Limb (tissue), 2 donors: ENCODE measurements around the gene TMIE.

Source experiments
- DNase-seq, 2 donors: peaks; one replicate each; pipeline ENCODE4 v3.0.0-alpha.2; 2016; ENCODE audit errors: extremely low spot score in 2 of 2

TMIE gene

DNA sequence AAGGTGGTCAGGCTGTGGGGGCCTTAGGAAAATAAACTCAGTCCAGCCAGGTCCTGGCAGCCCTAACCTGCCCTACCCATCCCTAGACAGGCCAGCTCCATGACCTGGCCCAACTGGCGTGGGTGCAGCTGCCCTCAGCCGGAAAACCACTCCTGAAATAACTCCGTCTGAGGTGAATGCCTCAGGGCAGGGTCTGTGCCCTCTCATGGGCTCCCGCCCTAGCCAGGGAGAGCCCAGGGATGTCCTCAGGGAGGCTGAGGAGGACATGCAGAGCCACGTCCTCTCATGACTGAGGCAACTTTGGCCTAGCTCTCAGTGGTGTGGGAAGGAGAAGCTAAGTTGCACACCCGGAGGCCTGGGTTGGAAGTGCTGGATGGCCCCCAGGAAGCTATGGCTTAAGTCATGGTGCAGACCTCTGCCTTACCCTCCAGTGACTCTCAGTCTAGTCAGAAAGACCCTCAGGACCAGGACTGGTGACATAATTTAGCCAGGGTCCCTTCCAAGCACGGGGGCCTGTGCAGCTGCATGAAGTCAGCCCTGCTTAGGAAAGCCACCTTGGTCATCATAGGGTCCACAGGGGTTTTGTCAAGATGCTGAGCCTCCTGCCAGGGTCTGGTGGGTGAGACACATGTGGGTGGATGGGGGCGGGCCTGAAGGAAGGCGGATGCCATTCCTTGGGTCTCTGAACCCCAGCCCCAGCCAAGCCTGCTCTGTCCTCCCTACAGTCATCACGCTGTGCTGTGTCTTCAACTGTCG, 7.4 kb downstream of the TMIE start:
- no peak for DNase-seq

DNA sequence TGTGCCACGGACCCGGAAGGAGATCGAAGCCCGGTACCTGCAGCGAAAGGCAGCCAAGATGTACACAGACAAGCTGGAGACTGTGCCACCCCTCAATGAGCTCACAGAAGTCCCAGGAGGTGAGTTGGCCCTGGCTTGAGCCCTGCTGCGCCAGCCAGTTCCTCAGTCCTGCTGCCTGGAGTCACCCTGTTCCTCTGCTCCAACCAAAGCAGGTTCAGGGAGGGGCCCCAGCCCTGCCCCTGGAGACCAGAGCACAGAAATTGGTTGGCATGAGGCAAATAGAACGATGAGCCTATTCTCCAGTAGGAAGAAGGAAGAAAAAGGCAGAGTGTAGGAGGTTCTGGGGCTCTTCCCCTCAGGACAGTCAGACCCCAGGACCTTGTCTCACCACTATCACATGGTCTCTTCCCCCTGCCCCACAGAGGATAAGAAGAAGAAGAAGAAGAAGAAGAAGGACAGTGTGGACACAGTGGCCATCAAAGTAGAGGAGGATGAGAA, 8.0 kb downstream of the TMIE start:
- DNase-seq = no peak

DNA sequence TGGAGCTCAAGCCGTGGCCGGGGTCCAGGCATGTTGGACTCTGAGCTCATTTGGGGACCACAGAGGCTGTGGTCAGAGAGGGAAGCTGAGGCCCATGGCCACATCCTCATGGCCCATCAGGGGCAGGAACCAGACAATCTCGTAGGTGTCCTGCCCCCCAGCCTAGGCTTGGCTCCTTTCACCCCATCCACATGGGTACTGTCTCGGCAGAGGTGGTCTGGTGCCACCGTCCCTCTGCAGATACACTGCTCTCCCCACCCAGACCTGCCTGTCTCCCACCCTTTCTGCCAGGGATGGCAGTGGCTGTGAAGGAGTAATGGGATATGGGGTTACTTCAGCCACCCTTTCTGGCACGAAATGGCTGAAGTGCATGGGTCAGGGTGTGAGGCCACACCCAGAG, 8.5 kb downstream of the TMIE start:
- no peak for DNase-seq

GRCh38 chr3:46710229-46710628, 9.0 kb downstream of the TMIE start:
- no peak for DNase-seq

GRCh38 chr3:46710671-46711295, 9.6 kb downstream of the TMIE start:
- DNase-seq = no peak

GRCh38 chr3:46711305-46711704, 10.1 kb downstream of the TMIE start:
- no peak for DNase-seq

- no peak for DNase-seq
Observed at GRCh38 chr3:46711760-46712159, 10.6 kb downstream of the TMIE start.

- DNase-seq = no peak
Observed at GRCh38 chr3:46712191-46713049, 11.2 kb downstream of the TMIE start.

- DNase-seq = no peak
Observed at GRCh38 chr3:46713050-46713897, 12.1 kb downstream of the TMIE start.

DNA sequence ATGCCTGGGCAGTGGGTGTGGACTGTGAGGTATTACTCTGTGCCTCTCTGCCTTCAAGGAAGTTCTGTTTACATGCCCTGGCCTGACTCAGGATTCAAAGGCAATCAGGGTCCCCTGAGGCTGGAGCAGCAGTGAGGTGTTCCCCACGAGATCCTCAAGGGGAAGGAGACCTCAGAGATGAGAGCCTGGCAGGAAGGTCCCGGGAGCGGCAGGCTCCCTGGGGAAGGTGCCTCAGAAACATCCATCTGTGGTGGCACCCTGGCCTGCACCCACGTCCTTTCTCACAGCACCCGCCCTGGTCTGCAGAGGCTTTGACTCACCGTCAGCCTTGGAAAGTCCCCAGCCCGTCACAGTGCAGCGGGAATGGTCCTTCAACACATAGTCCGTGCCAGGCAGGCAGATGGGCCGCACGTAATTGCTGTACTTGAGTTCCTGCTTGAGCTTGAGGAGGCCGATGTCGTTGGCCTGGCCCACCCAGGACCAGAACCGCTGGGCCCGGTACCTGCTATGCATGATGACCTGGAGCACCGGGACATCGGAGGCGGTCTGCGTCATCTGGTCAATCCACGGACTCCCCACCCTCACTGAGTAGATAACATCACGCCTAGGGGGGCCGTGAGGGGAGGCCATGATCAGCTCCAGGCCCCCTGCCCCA, 12.8 kb downstream of the TMIE start:
- DNase-seq = no peak

GRCh38 chr3:46714728-46715506, 13.7 kb downstream of the TMIE start:
- no peak for DNase-seq

GRCh38 chr3:46715507-46716175, 14.4 kb downstream of the TMIE start:
- no peak for DNase-seq

DNA sequence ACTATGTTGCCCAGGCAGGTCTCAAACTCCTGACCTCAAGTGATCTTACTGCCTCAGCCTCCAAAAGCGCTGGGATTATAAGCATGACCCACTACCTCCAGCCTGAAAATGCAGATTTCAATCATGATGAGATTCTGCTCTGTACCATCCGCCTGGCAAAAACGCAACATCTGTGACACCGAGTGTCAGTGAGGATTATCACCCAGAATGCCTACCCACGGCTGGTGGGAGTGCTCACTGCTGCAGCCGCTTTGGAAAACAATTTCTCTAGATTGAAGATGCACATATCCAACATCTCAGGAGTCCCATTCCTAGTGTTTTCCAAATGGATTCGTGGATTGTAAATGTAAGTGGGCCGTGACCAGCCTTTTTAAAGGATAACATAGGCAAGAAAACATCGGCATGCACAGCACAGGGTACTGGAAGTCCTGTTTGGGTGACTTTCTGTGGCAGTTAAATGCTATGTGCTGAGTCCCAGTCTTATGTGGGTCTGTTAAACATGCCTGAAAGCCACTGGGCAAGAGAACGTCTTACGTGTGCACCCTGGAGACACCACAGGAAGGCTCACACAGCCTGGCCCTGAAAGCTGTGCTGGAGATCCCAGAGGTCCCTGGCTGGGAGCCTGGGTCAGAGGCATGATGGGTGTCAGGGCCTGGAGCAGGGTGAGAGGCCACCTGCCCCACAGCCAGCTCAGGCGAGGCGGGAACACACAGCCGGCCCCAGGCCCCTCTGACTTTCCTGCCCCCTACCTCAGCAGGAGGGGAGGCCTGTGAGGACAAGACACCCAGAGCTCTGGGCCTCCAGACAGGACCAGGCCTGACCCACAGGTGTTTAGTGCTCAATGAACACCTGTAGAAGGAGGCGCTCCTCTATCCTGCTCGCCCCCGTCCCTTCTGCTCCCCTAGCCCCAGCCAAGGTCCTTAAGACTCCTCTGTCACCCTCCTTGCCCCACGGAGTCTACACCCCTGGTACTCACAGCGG, 15.6 kb downstream of the TMIE start:
- no peak for DNase-seq

DNA sequence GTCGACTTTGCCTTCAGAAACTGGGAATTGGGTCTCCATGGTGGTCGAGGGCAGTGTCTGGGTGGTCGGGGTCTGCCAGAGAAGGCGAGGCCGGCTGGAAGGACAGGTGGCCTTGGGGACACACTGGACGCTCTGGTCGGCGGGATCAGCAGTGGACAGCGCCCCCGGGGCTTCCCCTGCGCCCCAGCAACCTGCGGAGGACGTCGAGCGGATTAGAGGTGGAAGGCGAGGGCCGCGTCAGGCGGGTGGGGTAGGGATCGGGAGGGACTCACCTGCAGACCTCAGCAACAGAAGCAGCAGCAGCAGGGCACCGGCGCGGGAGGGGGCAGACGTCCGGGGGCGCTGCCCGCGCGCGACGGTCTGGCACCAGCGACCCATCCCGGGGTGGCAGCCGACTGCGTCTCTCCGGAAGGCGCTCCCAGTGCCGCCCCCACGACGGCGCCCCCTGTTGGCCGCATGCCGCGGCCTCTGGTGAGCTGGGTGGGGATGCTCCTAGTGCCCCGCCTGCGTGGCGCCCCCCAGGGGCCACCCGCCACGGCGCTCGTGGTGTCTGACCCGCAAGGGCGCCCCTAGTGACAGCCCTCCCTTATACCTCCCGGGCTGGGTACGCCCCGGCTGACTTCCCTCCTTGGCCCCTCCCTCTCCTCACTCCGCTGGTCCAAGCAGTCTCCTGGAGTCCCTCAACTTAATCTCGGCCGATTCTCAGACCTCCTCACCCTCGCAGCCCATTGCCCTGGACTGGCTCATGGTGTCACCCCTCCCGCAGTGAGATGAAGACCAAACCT, 16.4 kb downstream of the TMIE start, which contains the start of gene PRSS50:
Gene PRSS50 (minus strand): TSS at position 423 of the 785 bp plus-strand sequence. CDS start 45 bp downstream, at position 378.
- DNase-seq = no peak

- DNase-seq = no peak
Observed at GRCh38 chr3:46719044-46719565, 17.9 kb downstream of the TMIE start.

DNA sequence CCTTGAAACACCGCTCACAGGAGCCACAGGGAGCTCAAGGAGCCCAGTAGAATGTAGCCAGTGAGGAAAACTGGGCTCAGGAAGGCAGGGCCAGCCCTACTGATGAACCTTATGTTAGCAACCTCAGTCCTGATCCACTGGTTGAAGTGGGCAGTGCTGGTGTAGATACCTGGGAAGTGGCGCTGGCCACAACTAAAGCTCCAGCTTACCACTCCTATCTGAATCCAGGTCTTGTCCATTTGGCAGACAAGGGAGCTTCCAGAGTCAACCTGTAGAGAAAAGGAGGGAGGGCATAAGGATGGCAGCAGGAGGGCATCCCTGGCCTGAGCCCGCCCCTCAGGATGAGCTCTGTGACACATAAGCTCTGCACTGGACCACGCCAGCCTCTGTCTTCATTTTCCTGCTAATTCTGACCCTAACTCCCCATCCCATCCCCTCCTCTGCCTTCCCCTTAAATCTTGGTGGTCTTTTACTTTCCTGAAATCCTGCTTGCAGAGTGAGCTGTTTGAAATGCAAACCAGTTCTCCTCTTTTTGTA, 18.6 kb downstream of the TMIE start:
- no peak for DNase-seq

DNA sequence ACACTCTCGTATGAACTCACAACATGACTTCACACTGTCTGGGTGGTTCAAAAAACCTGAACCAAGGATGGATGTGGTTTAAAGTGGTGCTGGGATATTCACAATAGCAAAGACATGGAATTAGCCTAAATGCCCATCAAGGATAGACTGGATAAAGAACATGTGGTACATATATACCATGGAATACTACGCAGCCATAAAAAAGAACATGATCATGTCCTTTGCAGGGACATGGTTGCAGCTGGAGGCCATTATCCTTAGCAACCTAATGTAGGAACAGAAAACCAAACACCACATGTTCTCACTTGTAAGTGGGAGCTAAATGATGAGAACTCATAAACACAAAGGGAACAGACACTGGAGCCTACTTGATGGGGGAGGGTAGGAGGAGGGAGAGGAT, 19.8 kb downstream of the TMIE start:
- no peak for DNase-seq
